Activated naive CD8-positive, alpha-beta T cell treated with anti-CD3 and anti-CD28 coated beads, Interleukin-2, amount 10 ng/mL, durations not matched to agents 7 days and 5 days (primary cell): ENCODE data around the gene RPL18A. TPM values are rescaled to one million over a fixed set of nuclear protein-coding genes. Genes with fewer than 3 reads are reported as not detected.

Source experiments
- ATAC-seq: fragments of 150-1000 bp; cut with Tn5 transposase; one replicate; pipeline ENCODE4 v1.10.0; 2021; ENCODE audit warnings: low read depth, moderate library complexity
- POLR2A ChIA-PET: fragments of 350-600 bp; sonication (Branson Sonifier 250); formaldehyde crosslinking; loops from one replicate; lab custom pipeline; 2021; ENCODE audit warnings: antibody characterized with exemption; lab: Charles Lee
- DNase-seq: peaks from one replicate; pipeline ENCODE4 v3.0.0; 2021
- H3K27ac Mint-ChIP-seq: one replicate; pipeline ENCODE4 v1.8.0; 2022; ENCODE audit warnings: mild to moderate bottlenecking, mixed read lengths
- H3K27me3 Mint-ChIP-seq: one replicate; pipeline ENCODE4 v1.8.0; 2022; ENCODE audit warnings: mild to moderate bottlenecking, moderate library complexity, mixed read lengths
- H3K36me3 Mint-ChIP-seq: one replicate; pipeline ENCODE4 v1.8.0; 2021; ENCODE audit warnings: mild to moderate bottlenecking, mixed read lengths
- H3K4me1 Mint-ChIP-seq: one replicate; pipeline ENCODE4 v1.8.0; 2021; ENCODE audit warnings: mixed read lengths
- H3K4me3 Mint-ChIP-seq: one replicate; pipeline ENCODE4 v1.8.0; 2022; ENCODE audit warnings: mild to moderate bottlenecking, moderate library complexity, mixed read lengths
- H3K9me3 Mint-ChIP-seq: one replicate; pipeline ENCODE4 v1.8.0; 2021; ENCODE audit warnings: mixed read lengths
- total RNA-seq, 2 experiments: library from RNA; stranded (reverse); gene quantifications; one replicate each; pipeline ENCODE4 v1.2.3, GENCODE V29; 2021

The RPL18A gene
- total RNA-seq, result 1,000 to 10,000 TPM; 2,260 to 2,272 TPM

DNA sequence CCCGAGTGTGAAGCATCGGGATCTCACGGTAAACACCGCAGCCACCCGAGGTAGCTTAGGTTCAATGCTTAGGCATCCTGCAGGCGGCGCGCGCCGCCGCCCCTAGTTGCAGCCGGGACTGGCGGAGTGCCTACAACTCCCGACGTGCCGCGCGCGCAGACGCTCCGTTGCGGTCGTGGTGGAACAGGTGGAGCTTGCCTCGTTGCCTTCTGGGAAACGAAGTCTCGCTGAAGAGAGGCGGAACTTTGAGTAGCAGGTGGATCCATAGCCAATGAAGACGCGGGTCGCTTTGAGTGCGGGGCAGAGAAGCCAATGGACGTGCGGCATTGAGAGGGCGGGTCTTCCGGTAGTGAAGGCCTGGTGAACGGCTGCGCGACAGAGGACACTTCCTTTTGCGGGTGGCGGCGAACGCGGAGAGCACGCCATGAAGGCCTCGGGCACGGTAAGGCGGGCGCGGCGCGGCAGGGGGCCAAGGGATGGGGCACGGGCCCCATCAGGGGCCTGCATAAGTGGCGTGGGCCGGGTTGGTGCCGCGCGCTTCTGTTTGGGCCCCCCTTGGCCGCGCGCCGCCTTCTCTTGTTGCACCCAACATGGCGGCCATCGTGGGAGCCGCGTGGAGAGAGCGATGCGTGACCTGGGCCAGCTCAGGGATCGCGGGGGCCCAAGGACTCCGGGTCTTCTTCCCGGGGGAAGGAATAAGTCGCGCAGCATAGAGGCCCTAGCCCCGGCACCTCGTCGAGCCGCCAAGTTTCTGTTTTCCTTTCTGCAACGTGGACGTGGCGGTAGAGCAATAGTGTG, at the start of gene RPL18A:
RPL18A (plus strand) TSS at position 378 of the 798 bp plus-strand sequence; CDS start at position 425, 47 bp downstream.
- no peaks in the 10 kb centered on the region for H3K27me3 Mint-ChIP-seq
- peak within 1 kb of the TSS; percentile 95 for H3K4me3 Mint-ChIP-seq
- H3K4me1 Mint-ChIP-seq, result peaks cover 23% of the 10 kb centered on the region
- POLR2A ChIA-PET, result interaction anchor here (0.6 to 3.8 kb wide), 25 partner anchors 8 to 463 kb away, joined by 3 to 195 read pairs (median 4); partner anchors contain the start of genes B3GNT3, CCDC124, FCHO1 and JAK3
- peak within 1 kb of the TSS; percentile 91 for H3K27ac Mint-ChIP-seq
- ATAC-seq (peak; percentile 94), DNase-seq (peak; percentile 94)
- peaks cover 21% of the 10 kb centered on the region for H3K36me3 Mint-ChIP-seq
- H3K9me3 Mint-ChIP-seq, result no peaks in the 10 kb centered on the region

DNA sequence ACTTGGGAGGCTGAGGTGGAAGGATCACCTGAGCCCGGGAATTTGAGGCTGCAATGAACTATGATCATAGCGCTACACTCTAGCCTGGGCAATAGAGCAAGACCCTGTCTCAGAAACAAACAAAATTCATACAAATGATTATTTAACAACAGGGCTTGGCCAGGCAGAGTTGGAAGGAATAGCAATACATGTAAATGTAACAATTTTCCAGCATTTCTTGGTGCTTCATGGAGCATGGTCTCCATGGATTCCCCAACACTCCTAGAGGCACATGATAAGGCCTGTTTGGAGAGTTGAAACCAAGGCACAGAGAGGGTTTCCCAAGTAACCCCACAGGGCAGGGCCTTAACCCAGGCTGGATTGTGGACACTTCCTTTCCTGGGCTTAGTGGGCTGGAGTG, 48.6 kb upstream of the RPL18A start:
- H3K9me3 Mint-ChIP-seq, result no peaks in the 10 kb centered on the region
- no peak for ATAC-seq
- no peak overlapping the region for H3K27ac Mint-ChIP-seq
- H3K4me1 Mint-ChIP-seq, result peaks cover 8% of the 10 kb centered on the region
- no peak for DNase-seq
- peaks cover 11% of the 10 kb centered on the region for H3K27me3 Mint-ChIP-seq
- H3K36me3 Mint-ChIP-seq, result peaks cover 1% of the 10 kb centered on the region
- POLR2A ChIA-PET, result no interaction called here
- H3K4me3 Mint-ChIP-seq, result no peak overlapping the region

DNA sequence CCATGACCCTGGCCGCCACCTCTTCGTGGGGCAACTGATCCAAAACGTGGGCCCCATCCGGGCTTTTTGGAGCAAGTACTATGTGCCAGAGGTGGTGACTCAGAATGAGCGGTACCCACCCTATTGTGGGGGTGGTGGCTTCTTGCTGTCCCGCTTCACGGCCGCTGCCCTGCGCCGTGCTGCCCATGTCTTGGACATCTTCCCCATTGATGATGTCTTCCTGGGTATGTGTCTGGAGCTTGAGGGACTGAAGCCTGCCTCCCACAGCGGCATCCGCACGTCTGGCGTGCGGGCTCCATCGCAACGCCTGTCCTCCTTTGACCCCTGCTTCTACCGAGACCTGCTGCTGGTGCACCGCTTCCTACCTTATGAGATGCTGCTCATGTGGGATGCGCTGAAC, 48.0 kb upstream of the RPL18A start:
- Mint-ChIP-seq H3K27me3 (peaks cover 11% of the 10 kb centered on the region), H3K4me3 (no peak overlapping the region), H3K4me1 (peaks cover 8% of the 10 kb centered on the region), H3K27ac (no peak overlapping the region), H3K36me3 (peaks cover 1% of the 10 kb centered on the region), H3K9me3 (no peaks in the 10 kb centered on the region)
- ATAC-seq, result no peak
- DNase-seq, result no peak
- POLR2A ChIA-PET, result no interaction called here

DNA sequence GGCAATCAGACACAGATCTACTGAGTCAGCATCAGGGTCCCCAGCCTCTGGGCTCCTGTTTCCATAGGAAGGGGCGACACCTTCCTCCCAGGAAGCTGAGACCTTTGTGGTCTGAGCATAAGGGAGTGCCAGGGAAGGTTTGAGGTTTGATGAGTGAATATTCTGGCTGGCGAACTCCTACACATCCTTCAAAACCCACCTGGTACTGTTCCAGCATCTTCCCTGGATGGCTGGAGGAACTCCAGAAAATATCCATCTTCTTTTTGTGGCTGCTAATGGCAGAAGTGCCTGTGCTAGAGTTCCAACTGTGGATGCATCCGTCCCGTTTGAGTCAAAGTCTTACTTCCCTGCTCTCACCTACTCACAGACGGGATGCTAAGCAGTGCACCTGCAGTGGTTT, 47.6 kb upstream of the RPL18A start:
- POLR2A ChIA-PET, result no interaction called here

DNA sequence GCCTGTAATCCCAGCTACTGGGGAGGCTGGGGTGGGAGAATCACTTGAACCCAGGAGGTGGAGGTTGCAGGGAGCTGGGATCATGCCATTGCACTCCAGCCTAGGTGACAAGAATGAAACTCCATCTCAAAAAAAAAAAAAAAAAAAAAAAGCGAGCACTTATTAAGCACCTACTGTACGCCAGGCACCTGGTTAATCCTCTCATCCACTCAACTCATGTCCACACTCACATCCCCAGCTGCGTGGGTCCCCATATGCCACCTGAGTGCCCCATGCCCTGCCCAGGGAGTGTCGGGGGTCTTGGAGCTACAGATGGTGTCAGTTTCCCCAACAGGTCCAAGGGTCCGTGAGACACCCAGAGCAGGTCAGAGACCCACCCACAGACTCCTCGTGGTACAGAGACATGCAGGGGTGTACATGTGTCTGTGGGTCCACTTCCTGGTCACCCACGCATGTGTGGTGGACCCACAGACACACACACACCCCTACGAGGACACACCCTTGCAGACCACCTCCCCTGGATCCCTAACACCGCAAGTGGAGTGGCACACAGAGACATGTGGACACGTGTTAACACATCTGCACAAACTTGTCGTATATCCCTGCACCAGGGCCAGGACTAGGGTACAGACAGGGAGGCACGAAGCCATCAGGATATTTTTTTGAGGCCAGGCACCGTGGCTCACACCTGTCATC, 41.9 kb upstream of the RPL18A start:
- Mint-ChIP-seq H3K4me1 (peaks cover 2% of the 10 kb centered on the region), H3K27me3 (no peaks in the 10 kb centered on the region), H3K27ac (no peak overlapping the region), H3K9me3 (no peaks in the 10 kb centered on the region), H3K36me3 (peaks cover 1% of the 10 kb centered on the region), H3K4me3 (no peak overlapping the region)
- ATAC-seq (no peak), DNase-seq (no peak)
- POLR2A ChIA-PET, result interaction anchor here (0.7 kb wide), 2 partner anchors 10 to 1345 kb away, joined by 3 read pairs; no protein-coding TSS in a partner anchor

More for the DNA sequence above, 47.6 kb upstream of the RPL18A start:
- Mint-ChIP-seq H3K4me3 (no peak overlapping the region), H3K4me1 (peaks cover 8% of the 10 kb centered on the region), H3K27me3 (peaks cover 10% of the 10 kb centered on the region), H3K27ac (no peak overlapping the region), H3K9me3 (no peaks in the 10 kb centered on the region), H3K36me3 (peaks cover 1% of the 10 kb centered on the region)
- DNase-seq, result no peak
- ATAC-seq, result no peak

DNA sequence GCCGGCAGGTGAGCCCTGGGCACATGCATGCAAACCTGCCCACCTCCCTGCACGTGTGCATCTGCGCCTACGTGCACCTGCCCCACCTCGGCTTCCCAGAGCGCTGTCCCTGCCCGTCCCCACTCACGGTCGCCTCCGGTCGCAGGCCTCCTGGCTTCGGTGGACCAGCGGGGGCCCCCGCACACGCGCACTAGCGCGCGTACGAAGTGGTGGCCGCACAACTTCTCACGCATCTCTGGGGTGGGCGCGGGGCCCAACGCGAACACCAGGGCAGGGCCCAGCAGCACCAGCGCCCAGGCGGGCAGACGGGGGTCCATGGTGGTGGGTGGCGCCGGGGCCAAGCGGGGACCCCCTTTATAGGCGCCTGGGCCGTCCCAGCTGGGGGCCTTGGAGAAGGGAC, 38.5 kb upstream of the RPL18A start, which contains the start of gene INSL3:
INSL3 (minus strand) TSS at position 330 of the 400 bp plus-strand sequence; CDS start at position 317, 13 bp downstream.
- Mint-ChIP-seq H3K36me3 (peaks cover 4% of the 10 kb centered on the region), H3K9me3 (no peaks in the 10 kb centered on the region), H3K4me3 (no peak within 1 kb of the TSS), H3K4me1 (no peaks in the 10 kb centered on the region), H3K27me3 (no peaks in the 10 kb centered on the region), H3K27ac (no peak within 1 kb of the TSS)
- POLR2A ChIA-PET, result no interaction called here
- no peak for DNase-seq
- ATAC-seq, result no peak

DNA sequence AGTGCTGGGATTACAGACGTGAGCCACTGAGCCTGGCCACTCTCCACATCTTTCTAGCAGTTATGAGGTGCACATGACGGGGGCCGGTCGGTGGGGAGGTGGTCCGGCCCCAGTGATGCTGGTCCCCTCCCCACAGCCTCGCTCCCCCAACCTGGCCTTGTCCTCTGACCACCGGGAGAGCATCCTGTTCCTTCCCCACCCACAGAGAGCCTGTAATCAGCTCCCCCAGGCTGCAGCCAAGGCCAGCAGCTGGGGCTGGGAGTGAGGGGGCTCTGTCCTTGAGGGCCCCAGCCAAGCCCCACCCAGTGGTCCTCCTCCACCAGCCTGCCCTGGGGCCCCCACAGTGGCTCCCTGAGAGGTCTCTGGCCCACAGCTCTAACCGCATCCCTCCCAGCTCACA, 35.4 kb upstream of the RPL18A start:
- DNase-seq (no peak), ATAC-seq (no peak)
- Mint-ChIP-seq H3K4me3 (no peak overlapping the region), H3K36me3 (peaks cover 9% of the 10 kb centered on the region), H3K27me3 (no peaks in the 10 kb centered on the region), H3K27ac (no peak overlapping the region), H3K4me1 (peaks cover 3% of the 10 kb centered on the region), H3K9me3 (no peaks in the 10 kb centered on the region)
- POLR2A ChIA-PET, result interaction anchor here (1.5 to 2.2 kb wide), 3 partner anchors 15 to 23 kb away, joined by 3 to 5 read pairs (median 4); no protein-coding TSS in a partner anchor

DNA sequence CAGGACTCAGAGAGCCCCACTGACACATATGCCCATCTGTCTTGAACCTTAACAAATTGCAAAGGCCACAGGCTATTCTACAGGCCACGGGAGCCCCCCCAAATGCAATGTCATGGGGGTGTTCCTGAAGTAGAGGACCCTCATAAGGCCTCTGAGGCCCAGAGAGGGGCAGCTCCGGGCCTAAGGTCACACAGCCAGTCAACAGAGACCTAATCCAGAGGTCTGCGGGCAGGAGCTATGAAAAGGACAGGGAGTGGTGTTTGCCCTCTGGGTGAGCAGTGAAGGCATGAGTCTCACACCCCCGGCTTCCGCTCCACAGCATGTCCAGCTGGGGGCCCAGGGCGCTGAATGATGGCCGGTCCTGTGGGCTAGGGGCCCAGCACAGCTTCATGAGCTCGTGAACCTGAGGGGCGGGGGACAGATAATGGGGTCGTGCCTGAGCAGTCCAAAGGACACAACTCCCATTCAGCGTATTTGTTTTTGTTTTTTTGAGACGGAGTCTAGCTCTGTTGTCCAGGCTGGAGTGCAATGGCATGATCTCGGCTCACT, 33.1 kb upstream of the RPL18A start:
- no peak overlapping the region for H3K27ac Mint-ChIP-seq
- H3K36me3 Mint-ChIP-seq, result peaks cover 24% of the 10 kb centered on the region
- no peak for DNase-seq
- ATAC-seq, result no peak
- no peak overlapping the region for H3K4me3 Mint-ChIP-seq
- peaks cover 3% of the 10 kb centered on the region for H3K4me1 Mint-ChIP-seq
- H3K9me3 Mint-ChIP-seq, result no peaks in the 10 kb centered on the region
- POLR2A ChIA-PET, result no interaction called here
- no peaks in the 10 kb centered on the region for H3K27me3 Mint-ChIP-seq

DNA sequence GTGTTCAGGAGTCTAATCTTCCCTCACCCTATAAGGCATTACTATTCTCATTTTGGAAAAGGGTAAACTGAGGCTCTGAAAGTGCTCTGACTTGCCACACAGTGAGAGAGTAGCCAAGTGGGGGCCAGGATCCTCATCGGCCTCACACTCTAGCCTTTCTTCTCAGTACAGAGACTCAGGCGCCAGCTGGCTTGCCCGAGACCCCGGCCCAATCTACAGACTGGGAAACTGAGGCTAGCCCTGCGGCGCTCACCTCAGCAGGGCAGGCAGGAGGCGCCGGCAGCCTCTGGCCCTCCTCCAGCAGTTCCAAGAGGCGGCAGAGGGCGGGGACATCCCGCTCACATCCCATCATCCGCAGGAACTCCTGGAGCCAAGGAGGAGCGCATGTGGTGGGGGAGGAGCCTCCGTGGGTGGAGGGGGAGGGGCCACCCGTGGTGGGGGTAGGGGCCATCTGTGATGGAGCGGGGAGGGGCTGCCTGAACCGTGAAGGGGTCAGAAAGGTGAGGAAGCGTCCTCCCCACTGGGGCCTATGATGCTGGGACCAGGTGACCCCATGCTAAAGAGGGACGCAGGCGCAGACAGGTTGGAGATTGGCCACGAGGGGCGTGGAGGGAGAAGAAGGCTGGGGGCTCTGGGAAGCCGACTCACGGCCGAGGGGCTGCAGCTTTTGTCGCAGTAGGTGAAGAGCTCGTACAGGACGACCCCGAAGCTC, 29.7 kb upstream of the RPL18A start:
- no peak for ATAC-seq
- no peak for DNase-seq
- POLR2A ChIA-PET, result interaction anchor here (0.9 kb wide), 1 partner anchor 17 kb away, joined by 3 read pairs; no protein-coding TSS in a partner anchor
- Mint-ChIP-seq H3K9me3 (peaks cover 1% of the 10 kb centered on the region), H3K36me3 (peaks cover 49% of the 10 kb centered on the region), H3K27me3 (no peaks in the 10 kb centered on the region), H3K4me3 (no peak overlapping the region), H3K4me1 (peaks cover 3% of the 10 kb centered on the region), H3K27ac (no peak overlapping the region)

DNA sequence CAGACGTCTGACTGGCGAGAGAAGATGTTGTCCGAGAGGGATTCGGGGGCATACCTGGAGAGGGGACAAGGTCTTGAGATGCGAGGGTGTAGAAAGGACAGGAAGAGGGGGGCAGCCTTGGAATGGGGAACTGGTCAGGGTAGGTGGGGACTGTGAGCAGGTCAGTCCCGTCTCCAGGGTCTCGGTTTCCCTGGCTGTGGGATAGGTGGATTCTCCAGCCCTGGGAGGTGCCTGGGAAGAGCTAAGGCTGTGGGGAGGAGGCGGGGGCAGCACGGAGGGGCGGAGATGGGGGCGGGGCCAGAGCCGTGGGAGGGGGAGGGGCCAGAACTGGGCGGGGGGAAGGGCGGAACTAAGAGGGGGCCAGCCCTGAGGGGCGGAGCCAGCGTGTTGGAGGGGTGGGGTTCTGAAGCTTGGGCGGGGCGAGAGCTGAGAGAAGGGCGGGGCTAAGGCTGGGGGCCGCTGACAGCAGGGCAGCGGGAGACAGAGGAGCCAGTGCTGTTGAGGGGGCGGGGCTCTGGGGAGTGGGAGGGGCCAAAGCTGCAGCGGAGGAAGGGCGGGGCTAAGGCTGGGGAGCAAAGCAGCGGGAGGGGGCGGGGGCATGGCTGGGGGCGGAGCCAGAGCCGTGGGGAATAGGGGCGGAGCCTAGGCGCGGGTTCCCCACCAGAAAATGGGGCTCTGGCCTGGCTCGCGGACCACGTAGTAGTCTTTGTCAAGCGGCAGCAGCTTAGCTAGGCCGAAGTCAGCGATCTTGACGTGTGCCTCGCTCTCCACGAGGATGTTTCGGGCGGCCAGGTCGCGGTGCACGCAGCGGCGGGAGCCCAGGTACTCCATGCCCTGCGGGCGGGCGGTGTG, 28.9 kb upstream of the RPL18A start:
- POLR2A ChIA-PET, result interaction anchor here (0.9 kb wide), 1 partner anchor 16 kb away, joined by 3 read pairs; no protein-coding TSS in a partner anchor
- peaks cover 52% of the 10 kb centered on the region for H3K36me3 Mint-ChIP-seq

DNA sequence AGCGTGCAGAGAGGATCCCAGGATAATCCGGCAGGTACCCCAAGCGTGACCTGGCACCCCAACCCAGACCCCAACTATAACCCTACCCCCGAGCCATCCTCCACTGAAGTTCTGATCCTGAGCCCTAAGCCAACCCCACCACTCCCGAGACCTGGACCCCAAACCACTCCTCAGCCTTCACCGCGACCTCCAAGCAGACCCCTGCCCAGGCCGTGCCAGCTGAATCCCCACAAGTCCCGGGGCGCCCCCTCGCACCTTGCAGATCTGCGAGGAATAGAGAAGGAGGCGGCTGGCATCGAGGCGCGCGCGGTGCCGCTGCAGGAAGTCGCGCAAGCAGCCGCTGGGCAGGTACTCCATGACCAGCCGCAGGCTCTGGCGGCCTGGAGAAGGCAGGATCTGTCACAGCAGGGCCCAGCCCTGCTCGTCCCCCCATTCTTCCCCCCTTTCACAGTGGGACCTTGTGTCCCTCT, 28.3 kb upstream of the RPL18A start:
- Mint-ChIP-seq H3K27me3 (no peaks in the 10 kb centered on the region), H3K9me3 (peaks cover 1% of the 10 kb centered on the region), H3K27ac (no peak overlapping the region), H3K36me3 (peaks cover 56% of the 10 kb centered on the region), H3K4me3 (no peak overlapping the region), H3K4me1 (peaks cover 9% of the 10 kb centered on the region)
- POLR2A ChIA-PET, result no interaction called here
- no peak for ATAC-seq
- DNase-seq, result no peak

More for the DNA sequence above, 28.9 kb upstream of the RPL18A start:
- DNase-seq, result peak; percentile 51
- Mint-ChIP-seq H3K27me3 (no peaks in the 10 kb centered on the region), H3K27ac (no peak overlapping the region), H3K9me3 (peaks cover 1% of the 10 kb centered on the region), H3K4me1 (peaks cover 9% of the 10 kb centered on the region), H3K4me3 (no peak overlapping the region)
- peak; percentile 35 for ATAC-seq
